SK-N-MC (cell line): ENCODE results near the gene ZBTB20.

Experiments used
- EZH2 ChIP-seq: fragments of 200-600 bp; sonication (generic); IDR thresholded peaks from one replicate; pipeline ENCODE4 v1.6.1; 2017; ENCODE audit warnings: antibody characterized with exemption
- POLR2AphosphoS5 ChIP-seq: IDR thresholded peaks from 2 replicates; pipeline ENCODE4 v1.6.1; 2012; ENCODE audit warnings: mild to moderate bottlenecking, low read depth, low read length, borderline replicate concordance

DNA sequence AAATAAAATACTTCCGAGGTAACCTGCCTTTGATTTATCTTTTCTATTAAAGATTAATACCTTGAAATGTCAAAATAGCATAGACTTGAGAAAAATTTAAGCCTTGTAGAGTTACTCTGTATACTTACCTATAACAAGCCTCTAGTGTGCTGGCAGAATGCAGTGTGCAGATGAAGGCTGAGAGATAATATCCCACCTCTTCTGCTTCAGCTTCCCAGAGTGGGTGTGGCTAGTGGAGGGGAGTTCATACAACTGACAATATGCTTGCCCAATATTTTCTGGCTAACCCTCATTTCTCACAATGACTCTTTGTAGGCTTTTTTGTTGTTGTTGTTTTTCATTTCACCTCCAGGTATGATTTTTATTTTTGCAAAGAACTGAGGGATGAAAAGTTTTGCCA, 15.7 kb upstream of the ZBTB20 start:
- no peak for TF ChIP-seq POLR2AphosphoS5
- TF ChIP-seq EZH2: no peak
